GM12878 (cell line): ENCODE results near the gene OSBPL3. TPM values are rescaled to one million over a fixed set of nuclear protein-coding genes. Genes with fewer than 3 reads are reported as not detected.

Experiments used
- ATAC-seq: fragments of 200-7000 bp; cut with Tn5 transposase; 3 replicates; pipeline ENCODE4 v1.9.1; 2020; ENCODE audit warnings: mild to moderate bottlenecking, moderate library complexity
- BruUV-seq: library from RNA; stranded (reverse); fragments of 400-500 nt; replicated peaks from 2 replicates; lab custom pipeline; 2021; lab: Mats Ljungman, UMichigan
- CTCF ChIA-PET: fragments of 300-600 bp; sonication (Branson Sonifier 250); formaldehyde crosslinking; extraction: SDS; loops from one replicate; lab custom pipeline; 2021; ENCODE audit warnings: inconsistent platforms; lab: Yijun Ruan, JAX
- POLR2A ChIA-PET: fragments of 350-600 bp; formaldehyde crosslinking; extraction: SDS; loops from one replicate; lab custom pipeline; 2021; ENCODE audit warnings: inconsistent platforms; lab: Charles Lee
- RAD21 ChIA-PET: fragments of 300-600 bp; sonication (Branson Sonifier 250); formaldehyde crosslinking; loops from one replicate; lab custom pipeline; 2023; ENCODE audit warnings: antibody characterized with exemption; ENCODE audit not compliant: unreplicated experiment; lab: Charles Lee
- SMC1A ChIA-PET: fragments of 300-600 bp; sonication (Branson Sonifier 250); formaldehyde crosslinking; loops from one replicate; lab custom pipeline; 2023; ENCODE audit not compliant: unreplicated experiment, uncharacterized antibody; lab: Charles Lee
- DNase-seq: peaks from one replicate; pipeline ENCODE4 v3.0.0-alpha.2; 2011; ENCODE audit warnings: low read depth, low spot score
- FAIRE-seq: peaks from 3 replicates; lab custom pipeline; 2011; peaks lifted over from hg19 to GRCh38; lab: Jason Lieb, UNC
- H2AFZ ChIP-seq: 2 replicates; pipeline ENCODE4 v1.6.0; 2011; ENCODE audit warnings: low read depth, low read length, control low read depth; ENCODE audit not compliant: control insufficient read depth
- H3K27ac ChIP-seq: 2 replicates; pipeline ENCODE4 v1.5.1; 2011; ENCODE audit warnings: control low read depth; ENCODE audit not compliant: control insufficient read depth, insufficient read depth
- H3K27me3 ChIP-seq, 2 experiments: replicated peaks in 1 of 2; 2 replicates each; pipeline versions ENCODE4 v1.6.0 to v1.6.1; 2011; ENCODE audit warnings: low read length in 1 of 2; ENCODE audit not compliant: control insufficient read depth in 2 of 2, insufficient read depth in 2 of 2
- H3K36me3 ChIP-seq, 2 experiments: 2 replicates each; pipeline ENCODE4 v1.5.1; 2011; ENCODE audit warnings: low read length in 1 of 2; ENCODE audit not compliant: control insufficient read depth in 2 of 2, insufficient read depth in 2 of 2
- H3K4me1 ChIP-seq: 2 replicates; pipeline ENCODE4 v1.6.1; 2011; ENCODE audit warnings: mild to moderate bottlenecking, low read length, moderate library complexity, mixed read lengths; ENCODE audit not compliant: control insufficient read depth, insufficient read depth
- H3K4me2 ChIP-seq: 2 replicates; pipeline ENCODE4 v1.6.0; 2011; ENCODE audit warnings: control low read depth; ENCODE audit not compliant: control insufficient read depth, insufficient read depth
- H3K4me3 ChIP-seq: fragments of 200-600 bp; sonication (generic); 2 replicates; pipeline ENCODE4 v1.5.1; 2016
- H3K79me2 ChIP-seq: 2 replicates; pipeline ENCODE4 v1.6.0; 2011; ENCODE audit warnings: low read length; ENCODE audit not compliant: control insufficient read depth, insufficient read depth
- H3K9ac ChIP-seq: 2 replicates; pipeline ENCODE4 v1.8.0; 2011; ENCODE audit warnings: low read length, control low read depth, mixed read lengths; ENCODE audit not compliant: control insufficient read depth, insufficient read depth
- H3K9me3 ChIP-seq: replicated peaks from 3 replicates; pipeline ENCODE4 v1.5.1; 2011; ENCODE audit warnings: mild to moderate bottlenecking, low read length; ENCODE audit not compliant: control insufficient read depth, insufficient read depth
- H4K20me1 ChIP-seq: 2 replicates; pipeline ENCODE4 v1.6.0; 2011; ENCODE audit not compliant: control insufficient read depth, insufficient read depth
- ASH2L ChIP-seq: fragments of 300-600, 200-600 bp; sonication (generic); IDR thresholded peaks from 2 replicates; pipeline ENCODE4 v1.6.1; 2017; ENCODE audit warnings: low read depth, mild to moderate bottlenecking, borderline replicate concordance
- ATF2 ChIP-seq: IDR thresholded peaks from 2 replicates; pipeline ENCODE4 v1.6.1; 2012; ENCODE audit warnings: low read length, inconsistent platforms
- BACH1 ChIP-seq: fragments of 450-650 bp; IDR thresholded peaks from 2 replicates; pipeline ENCODE4 v1.6.1; 2017; ENCODE audit warnings: mild to moderate bottlenecking, borderline replicate concordance
- CEBPB ChIP-seq, 2 experiments: fragments of 150-350 bp in 1 of 2; IDR thresholded peaks; 2 replicates each; pipeline ENCODE4 v1.6.1; 2012 to 2014; ENCODE audit warnings: low read depth in 2 of 2, low read length in 2 of 2, borderline replicate concordance in 1 of 2, inconsistent platforms in 1 of 2
- EGR1 ChIP-seq, 2 experiments: IDR thresholded peaks; 1 replicate in 1 of 2; 2 replicates in 1 of 2; pipeline ENCODE4 v1.6.1; 2011 to 2012; ENCODE audit warnings: low read depth in 2 of 2, low read length in 2 of 2, borderline replicate concordance in 1 of 2, mild to moderate bottlenecking in 1 of 2, moderate library complexity in 1 of 2
- HDAC6 ChIP-seq: fragments of 200-600 bp; sonication (generic); IDR thresholded peaks from one replicate; pipeline ENCODE4 v1.8.0; 2017; ENCODE audit warnings: antibody characterized with exemption; ENCODE audit not compliant: unreplicated experiment
- POU2F2 ChIP-seq: IDR thresholded peaks from 3 replicates; pipeline ENCODE4 v1.6.1; 2011; ENCODE audit warnings: low read depth, mild to moderate bottlenecking, low read length, borderline replicate concordance
- SIX5 ChIP-seq: IDR thresholded peaks from 2 replicates; pipeline ENCODE4 v1.6.1; 2011; ENCODE audit warnings: mild to moderate bottlenecking, low read depth, low read length, moderate library complexity; ENCODE audit not compliant: severe bottlenecking
- SRF ChIP-seq, 2 experiments: IDR thresholded peaks; 2 replicates each; pipeline ENCODE4 v1.6.1; 2011; ENCODE audit warnings: low read depth in 2 of 2, low read length in 2 of 2, mild to moderate bottlenecking in 1 of 2, moderate library complexity in 1 of 2
- ZNF622 ChIP-seq: fragments of 450-650 bp; IDR thresholded peaks from 2 replicates; pipeline ENCODE4 v1.6.1; 2017; ENCODE audit warnings: mild to moderate bottlenecking, inconsistent platforms
- WGBS: methylation state at CpG from one replicate; pipeline ENCODE4 v1.1.6; 2016; ENCODE audit warnings: low lambda C conversion rate; ENCODE audit not compliant: insufficient replicate concordance, insufficient coverage; ENCODE audit errors: missing lambda C conversion rate; 5-methylcytosine and 5-hydroxymethylcytosine counted together
- in situ Hi-C: fragments of 300-500 bp; cut with MboI; formaldehyde crosslinking; loops from 9 replicates; pipeline ENCODE4 v1.14.3; 2018; ENCODE audit warnings: mixed read lengths
- intact Hi-C: fragments of 100-400 bp; cut with micrococcal nuclease; formaldehyde crosslinking; loops from one replicate; pipeline ENCODE4 v1.14.2; 2022; ENCODE audit not compliant: unreplicated experiment
- polyA plus RNA-seq, 11 experiments: library from polyadenylated mRNA; depleted of rRNA in 4 of 11; unstranded in 6 of 11; stranded (reverse) in 5 of 11; fragments of >200 nt; fragmentation: Nextera tagmentation in 4 of 11; fragmentation: Illumina TruSeq in 1 of 11; extraction: Ambion mirVana in 4 of 11; extraction: Trizol in 1 of 11; gene quantifications; 1 replicate in 1 of 11; 2 replicates in 10 of 11; pipeline versions ENCODE4 v1.2.1 to v1.2.3, GENCODE V29; 2011 to 2016; ENCODE audit warnings: inconsistent platforms in 2 of 11, missing spikeins in 2 of 11, low read depth in 1 of 11
- total RNA-seq, 4 experiments: library from RNA; depleted of rRNA in 3 of 4; stranded (reverse); fragments of >200 nt in 3 of 4; fragmentation: Illumina TruSeq in 1 of 4; extraction: Trizol in 1 of 4; gene quantifications; 2 replicates each; pipeline versions ENCODE4 v1.2.1 to v1.2.3, GENCODE V29; 2013 to 2021

The OSBPL3 gene
- total and polyA plus RNA-seq, 10 of the 15 experiments (the other 5 are each of a cell fraction or from before 2014, with no cell fraction given), result 6.1 to 46.6 (median 27.0) TPM

- Histone ChIP-seq H3K27me3 (no peaks in the 10 kb centered on the region), H3K4me2 (no peak overlapping the region), H4K20me1 (no peaks in the 10 kb centered on the region), H3K79me2 (peaks cover 38% of the 10 kb centered on the region), H2AFZ (no peak overlapping the region), H3K36me3 (no peaks in the 10 kb centered on the region; a peak in 2 of 4 replicates), H3K4me1 (peaks cover 4% of the 10 kb centered on the region), H3K9ac (no peak overlapping the region), H3K4me3 (no peak overlapping the region), H3K9me3 (no peaks in the 10 kb centered on the region), H3K27ac (no peak overlapping the region)
- WGBS, result 76% methylated on average over 5 of the region's 5 CpGs
- FAIRE-seq (no peak), DNase-seq (no peak), ATAC-seq (no peak)
- TF ChIP-seq ZNF622, result no peak
- TF ChIP-seq ASH2L, result no peak
- no peak for TF ChIP-seq HDAC6
- no peak for TF ChIP-seq ATF2
- TF ChIP-seq POU2F2, result no peak
- no peak for TF ChIP-seq SRF (IDR thresholded peaks at IDR 0.05; ENCODE audit: low read depth in 2 of 2, low read length in 2 of 2)
- no peak for TF ChIP-seq SIX5
- TF ChIP-seq CEBPB (IDR thresholded peaks at IDR 0.05; ENCODE audit: borderline replicate concordance in 1 of 2, low read depth in 2 of 2, low read length in 2 of 2), result no peak
- no peak for TF ChIP-seq BACH1
- TF ChIP-seq EGR1 (IDR thresholded peaks at IDR 0.05; ENCODE audit: borderline replicate concordance in 1 of 2, low read depth in 2 of 2, low read length in 2 of 2), result no peak
- ChIA-PET RAD21 (interaction anchor here (0.9 to 1.4 kb wide), 2 partner anchors 36 to 55 kb away, joined by 3 to 4 read pairs; no protein-coding TSS in a partner anchor), POLR2A (interaction anchor here (1.3 to 2.7 kb wide), 4 partner anchors 11 to 33 kb away, joined by 3 to 5 read pairs (median 4); no protein-coding TSS in a partner anchor), CTCF (interaction anchor here (0.7 to 1.7 kb wide), 5 partner anchors 9 to 33 kb away, joined by 3 to 4 read pairs (median 4); no protein-coding TSS in a partner anchor), SMC1A (interaction anchor here (0.7 to 4.8 kb wide), 10 partner anchors 9 to 82 kb away, joined by 3 to 33 read pairs (median 6); partner anchors contain the start of gene OSBPL3)
- intact Hi-C loops, result no loop called here
- in situ Hi-C loops, result no loop called here
- no TSS peak for BruUV-seq
These were observed 53.1 kb downstream of the OSBPL3 start for GRCh38 chr7:24926623-24927524.
